Skeletal muscle cell (primary cell): ENCODE data around the gene RNFT1.
"Not testable (repeated sequence)": the region's sequence is repeated elsewhere in the genome, so short reads cannot be mapped to it uniquely, and the experiment has no call there.

Experiments
- DNase-seq: peaks from one replicate; pipeline ENCODE4 v3.0.0-alpha.2; 2010; ENCODE audit warnings: low read depth
- H3K4me3 ChIP-seq: 2 replicates; pipeline ENCODE4 v1.5.1; 2011; ENCODE audit warnings: low read depth, mild to moderate bottlenecking, control low read depth, low read length, moderate library complexity

Gene RNFT1

GRCh38 chr17:59964482-59965328 lies at the start of gene RNFT1:
TSS of gene RNFT1 (minus strand) at chr17:59964740. CDS start at chr17:59964663, 77 bp downstream.
- DNase-seq: peak; percentile 43
- H3K4me3 ChIP-seq: peak within 1 kb of the TSS; percentile 92

GRCh38 chr17:60009326-60009725 lies 44.8 kb upstream of the RNFT1 start:
- DNase-seq, H3K4me3 ChIP-seq: not testable (repeated sequence)

- not testable (repeated sequence) for DNase-seq, H3K4me3 ChIP-seq
Measured at GRCh38 chr17:60008377-60008776, 43.8 kb upstream of the RNFT1 start.

GRCh38 chr17:60006160-60006559 lies 41.6 kb upstream of the RNFT1 start:
- no peak overlapping the region for H3K4me3 ChIP-seq
- DNase-seq: no peak

GRCh38 chr17:60004561-60004960 lies 40.0 kb upstream of the RNFT1 start:
- H3K4me3 ChIP-seq, DNase-seq: not testable (repeated sequence)

GRCh38 chr17:60002405-60002804 lies 37.9 kb upstream of the RNFT1 start:
- not testable (repeated sequence) for DNase-seq, H3K4me3 ChIP-seq

GRCh38 chr17:59996608-59997007 lies 32.1 kb upstream of the RNFT1 start:
- not testable (repeated sequence) for H3K4me3 ChIP-seq, DNase-seq

GRCh38 chr17:59975166-59975565 lies 10.6 kb upstream of the RNFT1 start:
- not testable (repeated sequence) for DNase-seq, H3K4me3 ChIP-seq

GRCh38 chr17:59973483-59973882 lies 8.9 kb upstream of the RNFT1 start:
- not testable (repeated sequence) for DNase-seq, H3K4me3 ChIP-seq

GRCh38 chr17:59972778-59973177 lies 8.2 kb upstream of the RNFT1 start:
- DNase-seq: peak; percentile 0
- H3K4me3 ChIP-seq: no peak overlapping the region

- not testable (repeated sequence) for DNase-seq, H3K4me3 ChIP-seq
Measured at GRCh38 chr17:59971771-59972170, 7.2 kb upstream of the RNFT1 start.

- peak; percentile 27 for DNase-seq
- H3K4me3 ChIP-seq: peak overlapping the region; percentile 92
Measured at GRCh38 chr17:59963738-59964481, 630 bp downstream of the RNFT1 start.

- H3K4me3 ChIP-seq: no peak overlapping the region
- DNase-seq: no peak
Measured at GRCh38 chr17:59962739-59963318, 1.7 kb downstream of the RNFT1 start.

GRCh38 chr17:59959574-59959973 lies 5.0 kb downstream of the RNFT1 start:
- not testable (repeated sequence) for H3K4me3 ChIP-seq, DNase-seq

- no peak overlapping the region for H3K4me3 ChIP-seq
- no peak for DNase-seq
Measured at GRCh38 chr17:59954856-59955255, 9.7 kb downstream of the RNFT1 start.

GRCh38 chr17:59950049-59950448 lies 14.5 kb downstream of the RNFT1 start:
- DNase-seq: no peak
- H3K4me3 ChIP-seq: no peak overlapping the region

GRCh38 chr17:59947310-59947709 lies 17.2 kb downstream of the RNFT1 start:
- not testable (repeated sequence) for H3K4me3 ChIP-seq, DNase-seq

GRCh38 chr17:59946433-59946832 lies 18.1 kb downstream of the RNFT1 start:
- DNase-seq, H3K4me3 ChIP-seq: not testable (repeated sequence)

- no peak overlapping the region for H3K4me3 ChIP-seq
- DNase-seq: no peak
Measured at GRCh38 chr17:59941131-59941530, 23.4 kb downstream of the RNFT1 start.

GRCh38 chr17:59940697-59941096 lies 23.8 kb downstream of the RNFT1 start:
- not testable (repeated sequence) for H3K4me3 ChIP-seq, DNase-seq
